Muscle of leg (tissue), 11 donors: ENCODE data around the gene MAP2K2. TPM values are rescaled to one million over a fixed set of nuclear protein-coding genes. Genes with fewer than 3 reads are reported as not detected.

Experiments
- DNase-seq: peaks from one replicate; pipeline ENCODE4 v3.0.0; 2013
- H3K27ac ChIP-seq: one replicate; pipeline ENCODE4 v1.5.1; 2013; ENCODE audit warnings: mild to moderate bottlenecking, low read length, control low read depth
- H3K27me3 ChIP-seq: one replicate; pipeline ENCODE4 v1.6.1; 2013; ENCODE audit warnings: low read length; ENCODE audit not compliant: control insufficient read depth, insufficient read depth
- H3K36me3 ChIP-seq: one replicate; pipeline ENCODE4 v1.6.1; 2013; ENCODE audit warnings: low read length; ENCODE audit not compliant: control insufficient read depth, insufficient read depth
- H3K4me1 ChIP-seq: one replicate; pipeline ENCODE4 v1.6.1; 2013; ENCODE audit warnings: low read length; ENCODE audit not compliant: control insufficient read depth, insufficient read depth
- H3K4me3 ChIP-seq: one replicate; pipeline ENCODE4 v1.5.1; 2013; ENCODE audit warnings: low read length, control low read depth
- H3K9me3 ChIP-seq: replicated peaks from 2 replicates; pipeline ENCODE4 v1.6.1; 2013; ENCODE audit warnings: low read depth, low read length; ENCODE audit not compliant: control insufficient read depth
- WGBS: methylation state at CpG from one replicate; pipeline ENCODE4 v1.1.5; 2013; ENCODE audit warnings: missing lambda C conversion rate; ENCODE audit not compliant: insufficient coverage; 5-methylcytosine and 5-hydroxymethylcytosine counted together
- polyA plus RNA-seq, 8 donors: library from polyadenylated mRNA; unstranded; fragments of 120-200 nt; gene quantifications; one replicate each; pipeline versions ENCODE4 v1.2.1 to v1.2.3, GENCODE V29; 2013; ENCODE audit warnings: inconsistent platforms in 1 of 8, low replicate concordance in 1 of 8; ENCODE audit not compliant: insufficient read length in 8 of 8, insufficient read depth in 1 of 8
- total RNA-seq: library from RNA; stranded (reverse); fragments of 120-200 nt; gene quantifications from one replicate; pipeline ENCODE4 v1.2.4, GENCODE V29; 2013

Gene MAP2K2
- total and polyA plus RNA-seq, 9 donors = 97.0 to 137 (median 117) TPM

- no peak for DNase-seq
- Histone ChIP-seq H3K4me1 (peaks cover 24% of the 10 kb centered on the region), H3K27me3 (no peaks in the 10 kb centered on the region), H3K36me3 (peaks cover 79% of the 10 kb centered on the region), H3K9me3 (no peaks in the 10 kb centered on the region), H3K4me3 (no peak overlapping the region), H3K27ac (no peak overlapping the region)
- 88% methylated on average over 10 of the region's 10 CpGs for WGBS
Observed at GRCh38 chr19:4101496-4101770, 22.5 kb downstream of the MAP2K2 start.

DNA sequence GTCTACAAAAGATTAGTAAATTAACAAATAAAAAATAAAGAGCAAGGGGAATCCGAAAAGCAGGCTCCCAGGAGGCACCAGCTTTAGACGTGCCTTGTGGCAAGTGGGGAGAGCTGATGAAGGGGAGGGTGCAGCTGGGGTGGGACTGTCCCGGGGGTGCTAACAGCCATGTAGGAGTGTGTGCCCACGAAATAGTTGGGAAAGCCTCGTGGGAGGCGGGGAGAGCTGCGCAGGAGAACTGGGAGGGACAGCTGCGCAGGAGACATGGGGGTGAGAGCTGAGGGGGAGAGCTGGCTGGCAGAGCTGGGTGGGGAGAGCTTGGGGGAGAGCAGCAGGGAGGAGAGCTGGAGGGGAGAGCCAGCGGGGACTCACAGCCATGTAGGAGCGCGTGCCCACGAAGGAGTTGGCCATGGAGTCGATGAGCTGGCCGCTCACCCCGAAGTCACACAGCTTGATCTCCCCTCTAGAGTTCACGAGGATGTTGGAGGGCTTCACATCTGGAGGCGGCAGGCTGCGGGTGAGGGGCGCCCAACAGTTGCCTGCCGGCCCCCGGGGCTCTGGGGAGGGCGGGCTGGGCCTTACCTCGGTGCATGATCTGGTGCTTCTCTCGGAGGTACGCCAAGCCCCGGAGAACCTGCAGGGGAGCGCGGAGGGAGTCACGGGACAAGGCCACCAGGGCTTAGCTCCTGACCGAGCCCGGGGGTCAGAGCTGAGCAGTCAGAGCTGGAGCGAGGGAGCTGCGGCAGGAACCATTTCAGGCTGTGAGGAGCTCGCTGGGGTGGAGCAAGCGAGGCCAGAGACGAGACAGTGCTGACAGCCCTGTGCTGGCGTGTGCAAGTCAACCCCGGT is 23.1 kb downstream of the MAP2K2 start:
- Histone ChIP-seq H3K36me3 (peaks cover 77% of the 10 kb centered on the region), H3K27ac (no peak overlapping the region)
- 93% methylated on average over 29 of the region's 38 CpGs for whole genome bisulfite sequencing

DNA sequence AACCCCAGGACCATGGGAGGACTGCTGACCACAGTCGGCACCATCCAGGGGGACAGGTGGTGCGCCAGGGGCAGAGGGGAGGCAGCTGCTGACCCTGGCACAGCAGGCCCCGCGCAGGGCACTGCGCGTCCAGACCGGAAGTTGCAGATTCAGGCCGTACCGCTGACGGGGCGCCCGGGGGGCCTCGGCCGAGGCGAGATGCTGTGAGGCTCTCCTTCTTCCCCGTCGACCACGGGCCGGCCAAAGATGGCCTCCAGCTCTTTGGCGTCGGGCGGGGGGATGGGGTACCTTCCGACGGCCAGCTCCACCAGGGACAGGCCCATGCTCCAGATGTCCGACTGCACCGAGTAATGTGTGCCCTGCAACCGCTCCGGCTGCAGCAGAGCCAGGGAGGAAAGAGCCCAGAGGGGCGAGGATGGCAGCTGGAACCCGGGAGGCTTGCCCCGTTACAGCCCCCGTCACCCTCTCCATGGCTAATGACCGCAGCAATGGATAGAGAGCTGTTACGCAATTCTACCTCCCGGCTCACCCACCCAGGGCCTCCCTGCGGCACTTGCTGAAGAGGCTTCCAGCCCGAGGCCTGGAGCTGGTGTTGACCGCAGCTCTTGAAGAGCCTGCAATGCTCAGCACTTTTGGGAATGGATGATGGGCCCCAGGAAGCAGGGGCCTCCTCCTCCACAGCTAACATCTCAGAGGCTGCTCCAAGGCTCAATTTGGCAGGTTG is 24.7 kb downstream of the MAP2K2 start:
- Histone ChIP-seq H3K27ac (peak overlapping the region; percentile 65), H3K36me3 (peaks cover 80% of the 10 kb centered on the region), H3K4me1 (peaks cover 24% of the 10 kb centered on the region), H3K27me3 (no peaks in the 10 kb centered on the region), H3K9me3 (no peaks in the 10 kb centered on the region), H3K4me3 (no peak overlapping the region)
- no peak for DNase-seq
- WGBS = 90% methylated on average over 36 of the region's 38 CpGs

More for the DNA sequence above, 23.1 kb downstream of the MAP2K2 start:
- no peak overlapping the region for H3K4me3 ChIP-seq
- no peak for DNase-seq
- peaks cover 24% of the 10 kb centered on the region for H3K4me1 ChIP-seq
- H3K27me3 ChIP-seq = no peaks in the 10 kb centered on the region
- H3K9me3 ChIP-seq = no peaks in the 10 kb centered on the region

DNA sequence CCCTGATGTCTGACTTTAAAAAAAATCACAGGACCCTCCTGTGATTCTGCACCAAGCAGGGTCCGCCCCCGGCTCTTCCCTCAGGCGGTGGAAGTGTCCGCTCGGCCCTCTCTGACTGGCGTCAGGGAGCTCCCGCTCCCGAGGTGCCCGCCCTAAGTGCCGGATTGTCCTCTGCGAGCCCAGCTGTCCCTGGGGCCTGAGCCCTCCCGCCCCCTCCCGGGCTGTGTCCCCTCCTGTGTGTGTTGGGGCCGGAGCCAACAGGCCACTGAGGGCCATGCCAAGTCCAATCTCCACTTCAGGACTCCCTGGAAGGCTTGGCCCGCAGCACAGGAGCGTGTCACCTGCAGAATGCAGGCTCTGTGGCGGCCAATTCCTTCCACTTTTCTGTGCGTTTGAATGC is 25.4 kb downstream of the MAP2K2 start:
- H3K9me3 ChIP-seq = no peaks in the 10 kb centered on the region
- H3K36me3 ChIP-seq = peaks cover 84% of the 10 kb centered on the region
- peak overlapping the region; percentile 67 for H3K27ac ChIP-seq
- no peak for DNase-seq
- H3K4me3 ChIP-seq = no peak overlapping the region
- WGBS = 77% methylated on average over 16 of the region's 18 CpGs
- H3K27me3 ChIP-seq = no peaks in the 10 kb centered on the region
- peaks cover 24% of the 10 kb centered on the region for H3K4me1 ChIP-seq

GRCh38 chr19:4097501-4097900 is 26.4 kb downstream of the MAP2K2 start:
- H3K9me3 ChIP-seq = no peaks in the 10 kb centered on the region
- no peaks in the 10 kb centered on the region for H3K27me3 ChIP-seq
- no peak overlapping the region for H3K4me3 ChIP-seq
- H3K36me3 ChIP-seq = peaks cover 83% of the 10 kb centered on the region
- H3K27ac ChIP-seq = no peak overlapping the region
- peaks cover 24% of the 10 kb centered on the region for H3K4me1 ChIP-seq
- DNase-seq = no peak
- 68% methylated on average over 7 of the region's 11 CpGs for WGBS

DNA sequence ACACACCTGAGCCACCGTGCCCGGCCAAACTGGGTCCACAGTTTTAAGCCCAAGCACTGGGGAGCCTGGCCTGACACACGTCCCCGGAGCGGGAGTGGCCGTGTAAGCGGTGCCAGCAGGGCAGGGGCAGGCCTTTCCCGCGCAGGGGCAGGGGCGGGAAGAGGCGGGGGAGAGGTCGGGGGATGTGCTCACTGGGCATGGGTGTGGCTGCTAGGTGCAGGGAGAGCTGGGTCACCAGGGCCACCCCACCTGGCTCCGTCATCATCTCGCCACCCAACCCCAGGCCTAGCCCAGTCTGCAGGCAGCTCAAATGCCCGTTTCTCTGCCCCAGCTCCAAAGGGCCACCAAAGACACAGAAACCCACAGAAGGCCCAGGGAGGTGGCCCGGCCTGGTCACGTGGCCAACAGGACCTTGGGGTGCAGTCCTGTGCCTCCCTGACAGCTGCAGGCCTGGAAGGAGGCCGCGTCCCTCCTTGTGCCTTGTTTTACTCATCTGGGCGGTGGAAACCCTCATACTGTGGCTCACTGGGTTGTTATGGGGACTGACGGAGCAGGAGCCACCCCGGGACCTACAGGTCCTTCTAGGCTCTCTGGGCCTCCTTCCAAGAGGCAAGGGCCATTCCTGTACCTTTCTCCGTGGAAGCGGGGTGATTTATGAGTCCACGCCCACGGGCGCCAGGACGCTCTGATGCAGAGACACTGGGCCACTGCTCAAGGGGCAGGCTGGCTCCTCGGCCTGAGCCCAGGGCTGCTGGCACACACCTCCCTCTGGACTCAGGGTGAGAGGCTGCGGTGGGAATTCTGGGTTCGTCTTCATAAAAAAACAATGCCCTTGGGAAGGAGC is 27.7 kb downstream of the MAP2K2 start:
- WGBS = 93% methylated on average over 23 of the region's 31 CpGs
- DNase-seq = no peak
- Histone ChIP-seq H3K4me3 (no peak overlapping the region), H3K9me3 (no peaks in the 10 kb centered on the region), H3K27me3 (no peaks in the 10 kb centered on the region), H3K36me3 (peaks cover 78% of the 10 kb centered on the region), H3K4me1 (peaks cover 24% of the 10 kb centered on the region), H3K27ac (no peak overlapping the region)

DNA sequence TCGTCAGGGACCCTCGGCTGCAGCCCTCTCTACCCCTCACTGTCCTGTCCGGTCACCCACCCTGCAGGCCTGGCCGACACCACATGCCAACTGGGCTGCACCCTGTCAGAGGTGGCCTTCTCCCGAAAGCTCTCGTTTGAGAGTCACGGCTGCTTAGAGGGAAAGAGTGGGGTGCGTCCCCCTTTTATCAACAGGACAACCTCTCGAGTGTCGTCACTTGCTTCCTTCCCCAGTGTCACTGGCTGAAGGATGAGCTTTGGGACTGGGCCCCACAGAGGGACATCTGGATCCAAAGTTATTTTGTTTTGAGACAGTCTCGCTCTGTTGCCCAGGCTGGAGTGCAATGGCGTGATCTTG is 28.5 kb downstream of the MAP2K2 start:
- Histone ChIP-seq H3K27ac (no peak overlapping the region), H3K4me3 (no peak overlapping the region), H3K9me3 (no peaks in the 10 kb centered on the region), H3K36me3 (peaks cover 78% of the 10 kb centered on the region), H3K4me1 (peaks cover 24% of the 10 kb centered on the region), H3K27me3 (no peaks in the 10 kb centered on the region)
- no peak for DNase-seq
- WGBS = 98% methylated on average over 7 of the region's 12 CpGs

DNA sequence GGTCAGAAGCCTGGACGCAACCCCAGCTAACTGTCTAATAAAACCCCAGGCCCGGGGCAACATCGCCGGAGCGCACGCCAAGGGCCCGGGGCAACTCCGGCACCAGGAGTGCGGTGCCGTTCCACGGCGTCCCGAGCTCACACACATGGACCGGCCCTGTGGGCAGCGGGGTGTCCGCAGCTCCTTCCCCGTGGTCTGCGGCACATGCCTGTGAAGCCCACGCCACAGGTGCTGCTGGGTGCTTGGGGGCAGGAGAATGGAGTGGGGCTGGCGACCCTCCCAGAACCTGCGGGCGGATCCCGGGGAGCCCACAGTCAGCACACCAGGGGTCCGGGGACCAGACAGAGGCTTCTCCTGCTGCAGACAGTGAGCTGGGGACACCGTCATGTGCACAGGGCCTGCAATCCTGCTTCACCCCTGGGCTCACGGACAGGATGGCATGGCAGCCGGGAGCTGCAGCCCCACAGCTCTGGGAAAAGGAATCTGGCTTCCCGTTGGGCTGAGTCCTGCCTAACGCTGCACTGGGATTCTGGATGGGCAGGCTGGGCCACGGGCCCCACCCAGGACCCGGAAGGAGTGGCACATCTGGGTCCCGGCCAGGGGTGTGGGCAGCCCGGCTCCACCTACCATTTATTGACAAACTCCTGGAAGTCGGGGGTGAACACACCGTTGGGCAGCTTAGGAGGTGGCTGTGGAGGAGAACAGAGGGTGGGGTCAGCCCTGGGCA is 29.0 kb downstream of the MAP2K2 start:
- no peak overlapping the region for H3K27ac ChIP-seq
- peaks cover 24% of the 10 kb centered on the region for H3K4me1 ChIP-seq
- DNase-seq = no peak
- H3K27me3 ChIP-seq = no peaks in the 10 kb centered on the region
- H3K9me3 ChIP-seq = no peaks in the 10 kb centered on the region
- WGBS = 95% methylated on average over 31 of the region's 35 CpGs
- H3K36me3 ChIP-seq = peaks cover 80% of the 10 kb centered on the region
- no peak overlapping the region for H3K4me3 ChIP-seq

DNA sequence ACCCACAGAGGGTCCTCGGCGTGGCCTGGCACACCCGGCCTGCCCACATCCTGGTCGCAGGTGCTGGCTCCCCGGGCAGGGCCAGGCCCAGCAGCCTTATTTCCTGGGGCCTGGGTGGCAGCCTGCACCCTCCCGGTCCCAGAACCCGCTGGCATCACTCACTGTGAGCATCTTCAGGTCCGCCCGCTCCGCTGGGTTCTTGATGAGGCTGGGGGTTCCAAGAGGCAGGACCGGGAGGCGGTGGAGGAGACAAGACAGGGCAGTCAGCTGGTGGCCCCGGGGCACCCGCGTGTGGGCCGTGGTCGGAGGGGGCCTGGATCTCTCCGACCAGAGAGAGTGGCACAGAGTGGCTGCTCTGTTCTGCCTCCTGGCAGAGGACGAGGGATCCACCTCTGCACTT is 29.6 kb downstream of the MAP2K2 start:
- Histone ChIP-seq H3K4me1 (peaks cover 19% of the 10 kb centered on the region), H3K27me3 (no peaks in the 10 kb centered on the region), H3K4me3 (no peak overlapping the region), H3K9me3 (no peaks in the 10 kb centered on the region), H3K27ac (no peak overlapping the region), H3K36me3 (peaks cover 83% of the 10 kb centered on the region)
- no peak for DNase-seq
- WGBS = 100% methylated on average over 10 of the region's 19 CpGs
